Spleen (tissue), 7 donors: ENCODE measurements around the gene GZMH.

Source experiments
- CTCF ChIP-seq, 11 experiments: fragments of 200-600 bp in 7 of 11; fragments of 450-650 bp in 4 of 11; sonication (generic) in 4 of 11; IDR thresholded peaks in 8 of 11; conservative IDR thresholded peaks in 3 of 11; 1 replicate in 7 of 11; 2 replicates in 4 of 11; pipeline versions ENCODE4 v1.4.0 to v1.8.0; 2016 to 2021; ENCODE audit warnings: antibody characterized with exemption in 11 of 11, inconsistent platforms in 4 of 11, mild to moderate bottlenecking in 1 of 11
- POLR2A ChIP-seq, 3 donors: fragments of 450-650 bp; IDR thresholded peaks; one replicate each; pipeline ENCODE4 v1.5.1; 2017; ENCODE audit warnings: antibody characterized with exemption in 3 of 3, mild to moderate bottlenecking in 1 of 3
- POLR2AphosphoS5 ChIP-seq, 3 donors: sonication (generic); formaldehyde crosslinking; IDR thresholded peaks; one replicate each; pipeline ENCODE4 v1.5.1; 2017; ENCODE audit warnings: antibody characterized with exemption in 3 of 3
- donor health status: DM: no; HTN: no; CAD: no; lungs with moderate emphysema.
- donor health status: DM: no; HTN: no; CAD: no.
- donor health status: DM: no; HTN: no; CAD: no.

GRCh38 chr14:24630087-24630871 lies 20.8 kb upstream of the GZMH start:
- no peak for TF ChIP-seq POLR2A (IDR thresholded peaks at IDR 0.05)
- no peak for TF ChIP-seq CTCF (IDR thresholded peaks at IDR 0.05 in 8 of 11, conservative IDR thresholded peaks at IDR 0.05 in 3 of 11)
- TF ChIP-seq POLR2AphosphoS5 (IDR thresholded peaks at IDR 0.05) = no peak
